Measurements from ENCODE around the gene NDUFAF5.
"Not testable (repeated sequence)": the region's sequence is repeated elsewhere in the genome, so short reads cannot be mapped to it uniquely, and the experiment has no call there.

NDUFAF5 gene, protein sequence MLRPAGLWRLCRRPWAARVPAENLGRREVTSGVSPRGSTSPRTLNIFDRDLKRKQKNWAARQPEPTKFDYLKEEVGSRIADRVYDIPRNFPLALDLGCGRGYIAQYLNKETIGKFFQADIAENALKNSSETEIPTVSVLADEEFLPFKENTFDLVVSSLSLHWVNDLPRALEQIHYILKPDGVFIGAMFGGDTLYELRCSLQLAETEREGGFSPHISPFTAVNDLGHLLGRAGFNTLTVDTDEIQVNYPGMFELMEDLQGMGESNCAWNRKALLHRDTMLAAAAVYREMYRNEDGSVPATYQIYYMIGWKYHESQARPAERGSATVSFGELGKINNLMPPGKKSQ

DNA sequence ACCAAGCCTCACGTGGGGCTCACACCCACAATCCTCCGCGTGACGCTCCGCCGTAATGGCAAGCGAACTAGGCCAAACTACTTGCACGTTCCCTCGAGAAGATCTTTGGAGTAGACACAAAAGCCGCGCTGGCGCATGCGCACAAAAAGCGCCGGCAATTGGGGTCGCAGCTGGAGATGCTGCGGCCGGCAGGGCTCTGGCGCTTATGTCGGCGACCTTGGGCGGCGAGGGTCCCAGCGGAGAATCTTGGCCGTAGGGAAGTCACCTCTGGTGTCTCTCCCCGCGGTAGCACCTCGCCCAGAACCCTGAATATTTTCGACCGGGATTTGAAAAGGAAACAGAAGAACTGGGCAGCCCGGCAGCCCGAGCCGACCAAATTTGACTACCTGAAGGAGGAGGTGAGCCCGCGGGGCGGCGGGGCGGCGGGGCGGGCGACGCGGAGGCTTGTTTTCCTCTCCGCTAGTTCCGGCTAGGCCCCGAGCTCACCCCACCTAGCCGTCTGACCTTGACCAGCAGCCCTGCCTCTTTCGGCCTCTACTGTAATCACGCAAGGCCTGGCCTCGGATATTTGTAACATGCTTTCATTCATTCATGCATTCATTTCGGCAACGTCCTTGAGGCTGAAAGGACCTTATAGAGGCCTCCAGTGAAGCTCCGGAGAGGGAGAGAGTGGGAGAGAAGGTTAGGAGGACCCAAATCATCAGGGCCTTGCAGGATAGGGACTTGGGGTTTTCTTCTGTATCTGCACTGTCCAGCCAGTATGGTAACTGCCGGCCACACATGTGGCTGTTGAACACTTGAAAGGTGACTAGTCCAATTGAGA, at the start of gene NDUFAF5, which contains the start of gene ESF1:
NDUFAF5 (plus strand) TSS at position 136 of the 823 bp plus-strand sequence; CDS start at position 177, 41 bp downstream.
ESF1 (minus strand) TSS at position 27 of the 823 bp plus-strand sequence. CDS start 1,779 bp downstream, outside the sequence.
- DNase-seq, result peak; percentile 97

DNA sequence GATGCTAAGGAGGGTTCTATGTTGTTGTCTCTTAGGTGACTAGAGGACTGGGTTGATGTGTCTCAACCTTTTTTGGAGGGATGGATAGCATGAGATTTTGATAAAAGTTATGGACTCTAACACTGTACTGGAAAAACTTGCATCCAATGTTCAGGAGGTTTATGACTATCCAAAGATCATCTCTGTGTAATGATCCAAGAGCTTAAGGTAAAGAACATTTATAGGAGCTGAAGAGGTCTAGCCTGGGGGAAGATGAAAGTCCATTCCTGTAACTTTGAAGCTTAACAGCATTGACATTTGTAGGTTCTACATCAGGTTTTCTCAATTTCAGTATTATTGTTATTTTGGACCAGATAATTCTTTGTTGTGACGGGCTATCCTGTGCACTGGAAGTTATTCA, 49.0 kb upstream of the NDUFAF5 start:
- DNase-seq, result no peak

DNA sequence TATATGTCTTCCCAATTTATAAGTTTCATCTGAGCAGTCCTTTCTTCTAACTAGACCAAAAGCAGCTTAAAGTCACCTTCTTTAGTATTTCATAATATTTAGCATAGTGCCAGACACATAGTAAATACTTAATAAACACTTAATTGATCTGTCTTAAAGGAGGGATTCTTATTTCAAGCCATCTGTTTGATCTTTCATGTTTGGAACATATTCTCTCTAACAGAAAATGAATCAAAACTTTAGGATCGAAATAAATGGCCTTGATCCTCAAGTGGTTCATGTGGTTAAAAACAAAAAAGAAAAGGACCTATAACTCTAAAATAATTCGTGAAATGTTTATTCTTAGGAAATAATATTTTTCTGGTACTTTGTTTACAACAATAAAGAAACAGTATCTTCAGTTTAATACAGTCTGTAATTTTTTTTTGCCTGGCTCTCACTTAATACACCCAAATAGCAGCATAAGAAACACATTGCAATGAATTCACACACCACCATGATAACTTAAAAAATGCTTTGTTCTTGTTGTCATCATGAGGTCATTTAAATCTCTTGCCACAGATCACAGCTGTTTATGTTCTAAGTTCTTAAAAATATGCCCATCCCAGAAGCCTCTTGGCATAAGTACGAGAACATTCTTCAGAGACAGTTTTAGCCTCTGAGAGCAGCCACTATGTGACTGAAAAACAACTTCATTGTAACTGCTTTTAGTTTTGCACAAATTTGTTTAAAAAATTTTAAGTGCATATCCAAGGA, 48.2 kb upstream of the NDUFAF5 start:
- no peak for DNase-seq

DNA sequence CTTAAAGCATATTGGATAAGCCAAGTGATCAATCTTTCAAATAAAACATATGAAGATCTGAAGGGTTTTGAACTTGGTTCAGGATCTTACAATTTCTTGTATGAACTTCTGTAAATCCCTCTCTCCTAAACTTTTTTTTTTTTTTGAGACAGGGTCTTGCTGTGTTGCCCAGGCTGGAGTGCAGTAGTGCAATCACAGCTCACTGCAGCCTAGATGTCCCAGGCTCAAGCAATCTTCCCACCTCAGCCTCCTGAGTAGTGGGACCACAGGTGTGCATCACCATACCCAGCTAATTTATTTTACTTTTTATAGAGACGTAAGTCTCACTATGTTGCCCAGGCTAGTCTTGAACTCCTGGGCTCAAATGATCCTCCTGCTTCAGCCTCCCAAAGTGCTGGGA, 46.6 kb upstream of the NDUFAF5 start:
- not testable (repeated sequence) for DNase-seq

DNA sequence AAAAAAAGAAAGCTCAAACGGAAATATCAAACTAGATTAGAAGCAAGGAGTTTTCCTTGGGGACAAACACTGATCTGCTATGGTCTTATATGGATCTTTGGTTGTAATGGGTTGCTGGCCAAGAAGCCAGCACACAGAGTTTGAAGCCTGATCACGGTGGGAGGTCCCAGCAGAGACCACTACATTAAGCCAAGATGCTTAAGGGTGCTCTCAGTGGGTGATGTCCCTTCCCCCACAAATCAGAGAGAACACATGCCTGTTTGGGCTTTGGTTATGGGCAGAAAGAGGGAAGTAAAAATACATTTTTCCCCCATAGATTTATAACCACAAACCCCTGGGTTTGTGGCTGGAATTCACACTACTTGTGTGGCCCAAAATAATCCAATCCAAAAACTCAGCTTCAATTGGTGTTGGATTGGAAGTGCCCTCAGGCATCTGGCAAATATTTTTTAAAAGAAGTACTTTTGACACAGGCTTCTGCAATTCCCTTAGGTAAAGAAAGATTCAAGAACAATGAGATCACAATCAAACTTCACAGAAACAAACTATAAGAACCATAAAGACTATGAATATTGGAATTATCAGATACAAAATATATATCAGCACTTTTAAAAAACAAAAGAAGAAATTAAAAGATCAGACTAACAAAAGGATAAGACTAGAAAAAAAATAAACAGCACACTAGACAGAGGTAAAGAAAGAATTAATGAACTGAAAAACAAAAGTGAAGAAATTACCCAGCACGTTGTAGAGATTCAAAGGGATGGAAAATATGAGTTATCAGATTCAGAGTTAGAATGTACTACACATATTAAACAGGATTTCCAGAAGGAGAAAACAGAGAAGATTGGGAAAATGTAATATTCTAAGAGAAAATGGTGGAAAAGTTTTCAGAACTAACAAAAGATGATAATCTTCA, 44.8 kb upstream of the NDUFAF5 start:
- DNase-seq, result no peak

DNA sequence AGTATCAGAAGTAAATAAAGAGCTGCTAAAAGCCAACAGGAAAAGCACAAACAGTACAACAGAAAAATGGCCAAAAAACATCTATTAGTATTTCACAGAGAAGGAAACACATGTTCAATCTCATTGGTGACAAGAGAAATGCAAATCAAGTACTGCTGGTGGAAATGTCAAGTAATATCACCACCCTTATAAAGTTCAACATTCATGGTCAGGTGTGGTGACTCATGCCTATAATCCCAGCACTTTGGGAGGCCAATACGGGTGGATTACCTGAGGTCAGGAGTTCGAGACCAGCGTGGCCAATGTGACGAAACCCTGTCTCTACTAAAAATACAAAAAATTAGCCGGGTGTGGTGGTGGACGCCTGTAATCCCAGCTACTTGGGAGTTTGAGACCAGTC, 42.9 kb upstream of the NDUFAF5 start:
- peak; percentile 5 for DNase-seq

DNA sequence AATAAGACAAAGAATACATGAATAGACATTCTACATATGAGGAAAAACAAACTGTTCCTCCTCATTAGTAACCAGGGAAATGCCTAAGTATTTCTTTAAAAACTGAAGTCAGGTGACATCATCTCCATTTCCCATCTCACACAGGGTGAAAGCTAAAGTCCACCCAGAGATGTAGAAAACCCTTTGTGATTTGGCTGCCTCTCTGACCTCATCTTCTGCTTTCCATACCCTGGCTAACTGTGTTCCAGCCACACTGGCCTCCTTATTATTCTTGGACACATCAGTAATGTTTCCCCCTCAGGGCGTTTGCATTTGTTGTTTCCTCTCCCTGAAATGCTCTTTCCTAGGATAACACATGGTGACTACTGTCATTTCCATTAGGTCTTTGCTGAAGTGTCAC, 40.5 kb upstream of the NDUFAF5 start:
- DNase-seq, result no peak

DNA sequence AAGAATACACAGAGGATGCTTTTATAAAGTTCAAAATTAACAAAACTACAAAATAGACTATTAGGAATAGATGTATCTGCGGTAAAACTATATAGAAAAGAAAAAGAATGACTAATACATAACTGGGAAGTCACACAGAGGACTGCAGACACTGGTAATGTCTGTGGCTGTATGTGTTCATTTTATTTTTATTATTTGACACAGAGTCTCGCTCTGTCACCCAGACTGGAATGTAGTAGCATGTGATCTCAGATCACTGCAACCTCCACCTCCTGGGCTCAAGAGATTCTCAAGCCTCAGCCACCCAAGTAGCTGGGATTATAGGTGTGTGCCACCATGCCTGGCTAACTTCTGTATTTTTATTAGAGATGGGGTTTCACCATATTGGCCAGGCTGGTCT, 39.0 kb upstream of the NDUFAF5 start:
- no peak for DNase-seq

DNA sequence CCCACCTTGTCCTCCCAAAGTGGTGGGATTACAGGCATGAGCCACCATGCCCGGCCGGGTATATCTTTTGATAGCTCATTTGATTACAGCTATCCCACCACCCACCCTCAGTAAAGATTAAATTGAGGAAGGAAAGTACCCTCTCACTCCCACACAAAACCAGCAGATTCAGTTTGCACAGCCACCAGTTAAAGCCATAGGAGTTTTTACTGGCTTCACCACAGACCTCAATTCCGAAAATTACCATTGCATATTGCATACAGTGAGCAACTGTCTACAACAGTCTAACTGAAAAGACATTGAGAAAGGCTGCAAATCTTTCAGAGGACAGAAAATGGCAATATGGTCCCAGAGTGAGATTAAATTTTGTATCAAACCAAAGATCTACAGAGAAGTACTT, 35.0 kb upstream of the NDUFAF5 start:
- no peak for DNase-seq

DNA sequence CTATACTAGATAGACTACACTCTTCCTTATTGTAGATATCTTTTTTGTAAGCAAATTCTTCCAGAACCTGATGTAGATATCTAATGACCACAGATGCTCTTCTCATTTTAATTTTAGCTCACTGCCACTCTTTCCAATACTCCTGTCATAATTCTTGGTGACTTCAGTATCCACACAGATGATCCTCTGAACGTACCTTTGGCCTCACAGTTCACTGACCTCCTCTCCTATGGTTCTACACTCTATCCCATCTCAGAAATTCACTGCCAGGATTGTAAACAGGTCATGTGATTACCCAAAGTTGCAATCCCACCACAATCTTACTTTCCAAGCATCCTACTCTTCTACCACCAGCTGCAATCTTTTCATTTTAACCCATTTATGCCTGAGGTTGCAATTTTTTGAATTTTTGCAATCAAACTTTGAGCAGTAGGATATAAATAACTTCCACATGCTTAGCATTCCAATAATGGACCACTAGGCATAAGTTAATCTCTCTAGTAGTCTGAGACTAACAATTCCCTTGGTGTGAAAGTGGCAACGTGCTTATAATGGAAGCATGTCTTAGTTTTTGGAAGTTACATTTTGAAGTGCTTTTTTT, 31.3 kb upstream of the NDUFAF5 start:
- no peak for DNase-seq

DNA sequence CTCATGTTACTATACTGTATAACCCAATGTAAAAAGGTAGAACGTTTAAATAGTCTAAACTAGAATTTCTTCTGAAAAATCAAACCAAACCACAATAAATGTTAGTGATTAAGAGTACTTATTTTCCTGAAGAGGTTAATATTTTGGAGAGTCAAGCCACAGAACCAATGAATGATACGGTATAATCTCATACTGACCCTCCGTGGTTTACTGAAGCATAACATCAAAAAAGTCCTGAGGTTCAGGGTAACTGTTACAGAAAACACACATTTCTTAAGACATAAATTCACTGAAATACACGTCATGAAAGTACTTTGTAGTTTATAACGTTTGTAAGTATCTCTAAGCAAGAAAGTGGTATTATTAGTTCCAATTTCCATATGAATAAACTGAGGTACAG, 29.0 kb upstream of the NDUFAF5 start:
- DNase-seq, result no peak

DNA sequence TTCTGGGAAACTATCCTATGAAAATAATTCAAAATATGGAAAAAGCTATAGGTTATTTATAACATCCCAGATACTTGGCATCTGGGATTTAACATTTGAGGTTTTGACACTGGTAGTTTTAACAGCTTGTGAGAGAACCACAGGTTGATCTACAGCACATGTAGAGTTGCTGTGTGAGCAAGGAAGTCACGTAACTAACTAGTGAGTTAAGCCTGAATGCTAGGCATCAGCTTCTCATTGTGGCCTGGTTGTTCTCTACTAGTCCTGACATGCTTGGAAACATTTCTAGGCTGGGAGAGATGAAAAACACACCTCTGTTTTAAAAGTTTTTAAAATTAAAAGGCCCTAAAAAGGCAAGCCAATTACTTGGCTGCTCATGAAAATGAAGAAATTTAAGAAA, 28.3 kb upstream of the NDUFAF5 start:
- DNase-seq, result no peak

DNA sequence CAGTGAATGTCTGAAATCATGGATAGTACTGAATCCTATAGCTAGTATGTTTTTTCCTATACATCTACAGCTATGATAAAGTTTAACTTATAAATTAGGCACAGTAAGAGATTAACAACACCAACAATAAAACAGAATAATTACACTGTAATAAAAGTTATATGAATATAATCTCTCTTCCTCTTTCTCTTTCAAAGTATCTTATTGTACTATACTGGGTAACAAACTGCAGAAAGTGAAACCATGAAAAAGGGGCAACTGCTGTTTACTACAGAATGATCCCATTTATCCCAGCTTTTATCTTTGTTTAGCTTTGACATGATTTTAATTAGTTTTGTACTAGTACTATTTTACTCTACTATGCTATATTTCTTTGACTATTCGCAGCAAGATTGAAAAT, 25.9 kb upstream of the NDUFAF5 start:
- DNase-seq, result no peak

DNA sequence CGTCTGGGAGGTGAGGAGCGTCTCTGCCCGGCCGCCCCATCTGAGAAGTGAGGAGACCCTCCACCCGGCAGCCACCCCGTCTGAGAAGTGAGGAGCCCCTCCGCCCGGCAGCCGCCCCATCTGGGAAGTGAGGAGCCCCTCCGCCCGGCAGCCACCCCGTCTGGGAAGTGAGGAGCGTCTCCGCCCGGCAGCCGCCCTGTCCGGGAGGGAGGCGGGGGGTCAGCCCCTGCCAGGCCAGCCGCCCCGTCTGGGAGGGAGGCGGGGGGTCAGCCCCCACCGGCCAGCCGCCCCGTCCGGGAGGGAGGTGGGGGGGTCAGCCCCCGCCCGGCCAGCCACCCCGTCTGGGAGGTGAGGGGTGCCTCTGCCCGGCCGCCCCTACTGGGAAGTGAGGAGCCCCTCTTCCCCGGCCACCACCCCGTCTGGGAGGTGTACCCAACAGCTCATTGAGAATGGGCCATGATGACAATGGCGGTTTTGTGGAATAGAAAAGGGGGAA, 24.3 kb upstream of the NDUFAF5 start:
- not testable (repeated sequence) for DNase-seq

DNA sequence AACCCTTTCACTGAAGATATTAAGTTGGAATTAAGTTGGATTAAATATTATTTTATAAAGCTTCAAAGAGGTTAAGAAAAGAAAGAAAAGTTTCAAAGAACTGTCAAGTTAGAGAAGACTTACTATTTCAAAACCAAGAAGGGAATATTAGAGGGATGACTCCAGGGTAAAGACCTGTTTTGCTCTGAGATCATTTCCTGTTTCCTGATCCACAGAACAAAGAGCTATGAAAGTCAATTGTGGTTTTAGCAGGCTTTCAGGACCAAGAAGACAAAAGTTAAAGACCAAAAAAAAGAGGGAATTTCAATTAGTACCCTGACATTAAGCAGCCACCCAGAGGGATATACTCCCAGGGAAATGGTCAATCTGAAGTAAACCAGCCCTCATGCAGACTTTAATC, 19.5 kb upstream of the NDUFAF5 start:
- DNase-seq, result no peak

DNA sequence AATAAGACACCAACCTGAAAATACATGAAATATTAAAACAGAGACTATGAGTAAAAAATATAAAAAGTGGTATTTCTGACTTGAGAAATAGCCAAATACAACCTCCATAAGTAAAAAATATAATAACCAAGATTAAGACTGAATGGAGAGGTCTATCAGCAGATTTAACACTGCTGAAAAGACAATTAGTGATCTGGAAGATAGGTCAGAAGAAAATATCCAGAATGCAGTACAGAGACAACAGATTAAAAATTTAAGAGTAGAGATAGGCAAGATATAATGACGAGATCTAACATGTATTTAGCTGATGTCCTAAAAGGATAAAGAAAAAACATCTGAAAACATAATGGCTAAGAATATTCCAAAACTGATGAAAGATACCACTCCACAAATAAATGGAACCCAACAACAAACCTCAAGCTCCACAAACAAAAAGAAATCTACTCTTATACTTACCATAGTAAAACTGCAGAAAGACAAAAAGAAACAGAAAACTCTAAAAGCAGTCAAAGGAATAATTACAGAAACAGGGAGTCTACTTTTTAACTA, 18.9 kb upstream of the NDUFAF5 start:
- DNase-seq, result no peak

DNA sequence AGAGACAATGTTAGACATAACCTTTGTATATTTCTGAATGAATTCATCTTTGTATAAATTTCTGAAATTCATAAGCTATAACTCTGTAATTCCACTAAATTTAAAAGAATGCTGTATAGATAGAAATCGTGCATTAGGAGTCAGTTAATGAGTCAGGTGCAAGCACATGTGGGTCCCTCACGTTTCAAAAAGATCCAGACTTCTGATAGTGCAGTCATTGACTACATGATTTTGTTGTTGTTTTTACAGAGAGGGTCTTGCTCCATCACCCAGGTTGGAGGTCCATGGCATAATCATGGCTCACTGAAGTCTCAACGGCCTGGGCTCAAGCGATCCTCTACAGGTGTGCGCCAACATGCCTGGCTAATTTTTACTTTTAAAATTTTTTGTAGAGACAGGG, 14.7 kb upstream of the NDUFAF5 start:
- no peak for DNase-seq

DNA sequence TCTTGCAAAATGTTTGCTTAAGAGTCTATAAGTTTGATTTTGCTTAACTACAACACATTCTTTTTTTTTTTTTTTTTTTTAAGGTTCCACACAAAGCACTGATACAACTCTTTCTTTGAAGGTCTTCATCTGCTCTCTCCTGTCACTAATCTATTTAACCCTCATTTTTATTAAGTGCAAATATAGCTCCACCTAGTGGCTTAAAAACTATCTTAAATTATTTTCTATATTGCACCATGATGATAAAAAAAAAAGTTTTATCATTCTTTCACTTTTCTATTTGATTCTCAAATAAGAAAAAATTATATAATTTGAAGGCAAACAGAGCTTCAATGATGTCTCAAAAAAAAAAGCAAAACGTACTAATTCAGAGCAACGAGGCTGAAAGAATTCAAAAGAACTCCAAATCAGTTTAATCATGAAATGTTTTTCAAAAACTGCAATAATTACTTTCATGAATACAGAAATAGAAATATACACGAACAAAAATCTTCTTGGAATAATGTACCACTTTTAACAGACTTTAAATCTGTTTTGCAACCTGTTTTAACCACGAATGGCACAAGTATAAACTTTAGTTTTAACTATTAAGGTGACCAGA, 12.9 kb upstream of the NDUFAF5 start:
- DNase-seq, result no peak

DNA sequence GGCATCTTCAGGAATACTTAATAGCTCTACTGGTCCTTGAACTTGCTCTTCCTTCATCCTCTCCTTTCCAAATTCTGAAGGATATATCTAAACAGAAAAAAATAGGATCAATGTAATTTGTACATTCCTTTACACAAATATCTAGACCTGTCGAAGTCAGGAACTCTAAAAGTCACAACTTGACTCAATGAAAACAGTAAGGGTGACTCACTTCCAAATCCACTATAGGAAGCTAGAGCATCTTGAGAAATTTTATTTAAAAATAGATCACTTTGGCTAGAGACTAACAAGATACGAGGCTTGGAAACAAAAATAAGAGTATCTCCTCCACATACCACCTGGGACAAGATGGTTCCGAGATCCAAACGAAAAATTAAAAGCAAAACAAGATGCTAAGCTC, 12.3 kb upstream of the NDUFAF5 start:
- no peak for DNase-seq

DNA sequence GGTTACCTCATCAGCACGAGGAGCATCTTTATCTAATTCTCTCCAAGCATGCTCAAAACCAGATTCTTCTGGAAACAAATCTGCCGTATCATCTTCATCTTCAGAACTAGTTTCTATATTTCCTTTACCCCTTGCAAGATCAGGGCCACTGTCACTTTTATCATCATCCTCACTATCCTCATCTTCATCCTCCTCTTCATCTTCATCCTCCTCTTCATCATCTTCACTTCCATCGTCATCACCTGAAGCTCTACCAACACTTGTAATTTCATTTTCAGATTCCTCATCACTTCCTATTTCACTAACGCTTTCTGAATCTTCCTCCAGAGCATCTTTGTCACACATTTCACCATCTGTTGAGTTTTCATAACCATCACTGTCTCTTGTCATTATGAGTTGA, 9.0 kb upstream of the NDUFAF5 start:
- DNase-seq, result no peak

DNA sequence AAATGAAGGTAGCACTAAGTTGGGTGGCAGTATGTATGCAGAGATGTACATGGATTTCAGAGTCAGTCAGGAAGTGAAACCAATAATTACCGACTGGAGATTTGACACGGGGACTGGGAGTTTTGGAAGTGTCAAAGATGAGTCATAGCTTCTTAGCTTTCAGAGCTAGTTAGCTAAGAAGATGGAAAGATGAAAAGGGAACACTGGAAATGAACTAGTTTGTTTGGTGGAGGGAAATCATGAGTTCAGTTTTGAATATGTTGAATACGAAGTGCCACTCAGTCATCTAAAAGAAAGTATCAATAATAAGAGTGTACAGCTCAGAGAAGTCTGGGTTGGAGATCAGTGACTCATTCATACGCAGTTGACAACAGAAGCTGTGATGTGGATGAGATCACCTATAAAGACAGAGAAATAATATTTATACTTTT, 7.6 kb upstream of the NDUFAF5 start:
- DNase-seq, result peak; percentile 7

Measured in activated CD4-positive, alpha-beta T cell treated with anti-CD3 and anti-CD28 coated beads, Interleukin-2, Interleukin-6, amounts not matched to agents 100 ng/mL and 50 ng/mL, durations not matched to agents 16 hours and 8 hours (primary cell).